Activated T-cell treated with anti-CD3 and anti-CD28 coated beads for 4 hours (primary cell): ENCODE results near the gene ALKBH2.

ENCODE experiments used
- DNase-seq: peaks from one replicate; pipeline ENCODE4 v3.0.0-alpha.2; 2020

The ALKBH2 gene

GRCh38 chr12:109113661-109114321 is 20.5 kb upstream of the ALKBH2 start:
- DNase-seq = no peak

- DNase-seq = no peak
Measured at GRCh38 chr12:109112720-109113465, 19.6 kb upstream of the ALKBH2 start.

- peak; percentile 24 for DNase-seq
Measured at GRCh38 chr12:109110988-109111495, 17.8 kb upstream of the ALKBH2 start.

GRCh38 chr12:109109746-109110350 is 16.6 kb upstream of the ALKBH2 start:
- DNase-seq = no peak

GRCh38 chr12:109105176-109105575 is 11.9 kb upstream of the ALKBH2 start:
- no peak for DNase-seq

- no peak for DNase-seq
Measured at GRCh38 chr12:109102491-109102890, 9.2 kb upstream of the ALKBH2 start.

- DNase-seq = no peak
Measured at GRCh38 chr12:109100741-109101140, 7.5 kb upstream of the ALKBH2 start.

- DNase-seq = no peak
Measured at GRCh38 chr12:109099431-109100020, 6.3 kb upstream of the ALKBH2 start.

GRCh38 chr12:109098651-109099050 is 5.4 kb upstream of the ALKBH2 start:
- no peak for DNase-seq

GRCh38 chr12:109098183-109098604 is 4.9 kb upstream of the ALKBH2 start:
- DNase-seq = no peak

GRCh38 chr12:109097435-109098182 is 4.3 kb upstream of the ALKBH2 start, which contains the start of gene UNG:
Gene UNG (plus strand): TSS chr12:109097597. CDS start chr12:109097680, 83 bp downstream.
- DNase-seq = peak; percentile 97

- DNase-seq = no peak
Measured at GRCh38 chr12:109097140-109097434, 3.8 kb upstream of the ALKBH2 start.

GRCh38 chr12:109092497-109093021 is 713 bp downstream of the ALKBH2 start:
- no peak for DNase-seq

- DNase-seq = no peak
Measured at GRCh38 chr12:109089683-109090082, 3.6 kb downstream of the ALKBH2 start.

- DNase-seq = no peak
Measured at GRCh38 chr12:109088818-109089217, 4.5 kb downstream of the ALKBH2 start.

GRCh38 chr12:109087250-109087649 is 6.0 kb downstream of the ALKBH2 start:
- no peak for DNase-seq

GRCh38 chr12:109085590-109085989 is 7.7 kb downstream of the ALKBH2 start:
- DNase-seq = no peak

GRCh38 chr12:109084425-109084824 is 8.8 kb downstream of the ALKBH2 start:
- no peak for DNase-seq

GRCh38 chr12:109082751-109083150 is 10.5 kb downstream of the ALKBH2 start:
- no peak for DNase-seq

GRCh38 chr12:109074866-109075265 is 18.4 kb downstream of the ALKBH2 start:
- no peak for DNase-seq

- DNase-seq = no peak
Measured at GRCh38 chr12:109069307-109070271, 23.7 kb downstream of the ALKBH2 start.
